ENCODE measurements around the gene ZNF106. TPM values are rescaled to one million over a fixed set of nuclear protein-coding genes. Genes with fewer than 3 reads are reported as not detected.

ZNF106 gene
- total RNA-seq, 1 experiment from 2014 or later: 64.3 TPM

DNA sequence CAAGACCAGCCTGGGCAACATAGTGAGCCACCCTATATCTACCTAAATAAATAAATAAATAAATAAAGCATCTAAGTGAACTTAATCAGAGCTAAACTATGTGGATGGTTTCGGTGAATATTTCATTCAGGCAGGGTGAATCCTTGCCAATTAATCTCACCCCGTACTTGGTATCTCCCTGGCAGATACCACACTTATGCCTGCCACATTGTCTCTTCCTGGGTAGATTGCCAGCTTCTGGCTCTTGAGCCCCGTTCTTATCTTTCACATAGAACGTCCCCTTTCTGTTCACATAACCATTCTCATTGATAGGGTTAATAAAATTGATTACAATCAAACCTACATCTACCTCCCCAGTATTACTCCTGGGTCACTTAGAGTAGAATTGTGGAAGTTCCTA is 11.5 kb upstream of the ZNF106 start:
- Histone ChIP-seq H3K9me3 (ENCODE audit: control insufficient read depth, insufficient read depth, low read depth, low read length) (no peaks in the 10 kb centered on the region), H3K4me1 (ENCODE audit: control insufficient read depth, insufficient read depth, low read length) (peaks cover 18% of the 10 kb centered on the region; the same call in 1 of the 2 replicates), H3K27ac (ENCODE audit: low read length) (no peak overlapping the region), H3K4me3 (ENCODE audit: low read depth in 2 of 2, low read length in 2 of 2) (no peak overlapping the region), H3K27me3 (ENCODE audit: control insufficient read depth, insufficient read depth, low read length) (no peaks in the 10 kb centered on the region), H3K36me3 (ENCODE audit: control insufficient read depth, insufficient read depth, low read length) (no peaks in the 10 kb centered on the region)
- ChIA-PET POLR2A (no interaction called here), CTCF (no interaction called here)
- DNase-seq (ENCODE audit: low read depth, low spot score) (no peak), ATAC-seq (no peak)
- in situ Hi-C loops (cut with HindIII; ENCODE audit: low pct_unique_long_range_greater_than_20kb, low sequenced_read_pairs) (no loop called here), intact Hi-C loops (cut with micrococcal nuclease; ENCODE audit: unreplicated experiment) (no loop called here)
- TF ChIP-seq TCF7L2 (IDR thresholded peaks at IDR 0.05; ENCODE audit: low read depth, low read length) (no peak), SIN3A (IDR thresholded peaks at IDR 0.05; ENCODE audit: borderline replicate concordance, insufficient read depth, low read depth, low read length) (no peak), POLR2AphosphoS5 (IDR thresholded peaks at IDR 0.05; ENCODE audit: low read depth, low read length) (no peak)
- TF ChIP-seq, protein P1, sequence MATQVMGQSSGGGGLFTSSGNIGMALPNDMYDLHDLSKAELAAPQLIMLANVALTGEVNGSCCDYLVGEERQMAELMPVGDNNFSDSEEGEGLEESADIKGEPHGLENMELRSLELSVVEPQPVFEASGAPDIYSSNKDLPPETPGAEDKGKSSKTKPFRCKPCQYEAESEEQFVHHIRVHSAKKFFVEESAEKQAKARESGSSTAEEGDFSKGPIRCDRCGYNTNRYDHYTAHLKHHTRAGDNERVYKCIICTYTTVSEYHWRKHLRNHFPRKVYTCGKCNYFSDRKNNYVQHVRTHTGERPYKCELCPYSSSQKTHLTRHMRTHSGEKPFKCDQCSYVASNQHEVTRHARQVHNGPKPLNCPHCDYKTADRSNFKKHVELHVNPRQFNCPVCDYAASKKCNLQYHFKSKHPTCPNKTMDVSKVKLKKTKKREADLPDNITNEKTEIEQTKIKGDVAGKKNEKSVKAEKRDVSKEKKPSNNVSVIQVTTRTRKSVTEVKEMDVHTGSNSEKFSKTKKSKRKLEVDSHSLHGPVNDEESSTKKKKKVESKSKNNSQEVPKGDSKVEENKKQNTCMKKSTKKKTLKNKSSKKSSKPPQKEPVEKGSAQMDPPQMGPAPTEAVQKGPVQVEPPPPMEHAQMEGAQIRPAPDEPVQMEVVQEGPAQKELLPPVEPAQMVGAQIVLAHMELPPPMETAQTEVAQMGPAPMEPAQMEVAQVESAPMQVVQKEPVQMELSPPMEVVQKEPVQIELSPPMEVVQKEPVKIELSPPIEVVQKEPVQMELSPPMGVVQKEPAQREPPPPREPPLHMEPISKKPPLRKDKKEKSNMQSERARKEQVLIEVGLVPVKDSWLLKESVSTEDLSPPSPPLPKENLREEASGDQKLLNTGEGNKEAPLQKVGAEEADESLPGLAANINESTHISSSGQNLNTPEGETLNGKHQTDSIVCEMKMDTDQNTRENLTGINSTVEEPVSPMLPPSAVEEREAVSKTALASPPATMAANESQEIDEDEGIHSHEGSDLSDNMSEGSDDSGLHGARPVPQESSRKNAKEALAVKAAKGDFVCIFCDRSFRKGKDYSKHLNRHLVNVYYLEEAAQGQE (IDR thresholded peaks at IDR 0.05; ENCODE audit: insufficient read depth in 1 of 2, low read depth in 2 of 2, low read length in 1 of 2): no peak
- TF ChIP-seq, protein P2, sequence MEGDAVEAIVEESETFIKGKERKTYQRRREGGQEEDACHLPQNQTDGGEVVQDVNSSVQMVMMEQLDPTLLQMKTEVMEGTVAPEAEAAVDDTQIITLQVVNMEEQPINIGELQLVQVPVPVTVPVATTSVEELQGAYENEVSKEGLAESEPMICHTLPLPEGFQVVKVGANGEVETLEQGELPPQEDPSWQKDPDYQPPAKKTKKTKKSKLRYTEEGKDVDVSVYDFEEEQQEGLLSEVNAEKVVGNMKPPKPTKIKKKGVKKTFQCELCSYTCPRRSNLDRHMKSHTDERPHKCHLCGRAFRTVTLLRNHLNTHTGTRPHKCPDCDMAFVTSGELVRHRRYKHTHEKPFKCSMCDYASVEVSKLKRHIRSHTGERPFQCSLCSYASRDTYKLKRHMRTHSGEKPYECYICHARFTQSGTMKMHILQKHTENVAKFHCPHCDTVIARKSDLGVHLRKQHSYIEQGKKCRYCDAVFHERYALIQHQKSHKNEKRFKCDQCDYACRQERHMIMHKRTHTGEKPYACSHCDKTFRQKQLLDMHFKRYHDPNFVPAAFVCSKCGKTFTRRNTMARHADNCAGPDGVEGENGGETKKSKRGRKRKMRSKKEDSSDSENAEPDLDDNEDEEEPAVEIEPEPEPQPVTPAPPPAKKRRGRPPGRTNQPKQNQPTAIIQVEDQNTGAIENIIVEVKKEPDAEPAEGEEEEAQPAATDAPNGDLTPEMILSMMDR (IDR thresholded peaks at IDR 0.05): no peak
- BruUV-seq (replicated peaks): no TSS peak

DNA sequence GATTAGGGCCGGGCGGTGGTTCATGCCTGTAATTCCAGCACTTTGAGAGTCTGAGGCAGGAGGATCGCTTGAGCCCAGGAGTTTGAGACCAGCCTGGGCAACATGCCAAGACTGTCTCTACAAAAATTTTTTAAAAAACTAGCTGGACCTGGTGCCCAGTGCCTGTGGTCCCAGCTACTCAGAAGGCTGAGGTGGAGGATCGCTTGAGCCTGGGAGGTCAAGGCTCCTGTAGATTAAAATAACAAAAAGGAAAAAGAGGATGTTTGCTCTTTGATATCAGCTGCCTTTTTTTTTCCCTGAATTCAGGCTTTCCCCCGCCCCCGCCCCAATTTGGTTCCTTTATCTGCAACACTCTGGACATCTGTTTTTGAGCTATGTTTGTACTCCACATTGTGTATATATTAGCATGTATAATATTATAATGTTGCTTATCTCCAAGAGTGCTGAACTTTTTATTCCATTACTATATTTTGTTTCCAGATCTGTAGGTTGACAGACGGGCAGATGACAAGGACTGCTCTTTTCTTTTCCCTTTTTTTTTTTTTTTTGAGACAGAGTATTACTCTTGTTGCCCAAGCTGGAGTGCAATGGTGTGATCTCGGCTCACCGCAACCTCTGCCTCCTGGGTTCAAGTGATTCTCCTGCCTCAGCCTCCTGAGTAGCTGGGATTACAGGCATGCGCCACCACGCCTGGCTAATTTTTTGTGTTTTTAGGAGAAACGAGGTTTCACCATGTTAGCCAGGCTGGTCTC is 9.1 kb upstream of the ZNF106 start:
- BruUV-seq (replicated peaks): no TSS peak
- Histone ChIP-seq H3K27ac (ENCODE audit: low read length) (no peak overlapping the region), H3K4me1 (ENCODE audit: control insufficient read depth, insufficient read depth, low read length) (peaks cover 22% of the 10 kb centered on the region), H3K36me3 (ENCODE audit: control insufficient read depth, insufficient read depth, low read length) (peaks cover 2% of the 10 kb centered on the region; the same call in 1 of the 2 replicates), H3K4me3 (ENCODE audit: low read depth in 2 of 2, low read length in 2 of 2) (no peak overlapping the region), H3K9me3 (ENCODE audit: control insufficient read depth, insufficient read depth, low read depth, low read length) (no peaks in the 10 kb centered on the region), H3K27me3 (ENCODE audit: control insufficient read depth, insufficient read depth, low read length) (no peaks in the 10 kb centered on the region)
- intact Hi-C loops (cut with micrococcal nuclease; ENCODE audit: unreplicated experiment): no loop called here
- ATAC-seq (no peak), DNase-seq (ENCODE audit: low read depth, low spot score) (no peak)
- in situ Hi-C loops (cut with HindIII; ENCODE audit: low pct_unique_long_range_greater_than_20kb, low sequenced_read_pairs): no loop called here
- POLR2A ChIA-PET: no interaction called here
- CTCF ChIA-PET: no interaction called here
- TF ChIP-seq, protein P2 (IDR thresholded peaks at IDR 0.05): no peak
- TF ChIP-seq TCF7L2 (IDR thresholded peaks at IDR 0.05; ENCODE audit: low read depth, low read length): no peak
- TF ChIP-seq, protein P1 (IDR thresholded peaks at IDR 0.05; ENCODE audit: insufficient read depth in 1 of 2, low read depth in 2 of 2, low read length in 1 of 2): no peak
